ENCODE data around the gene GRID2IP.

The GRID2IP gene

DNA sequence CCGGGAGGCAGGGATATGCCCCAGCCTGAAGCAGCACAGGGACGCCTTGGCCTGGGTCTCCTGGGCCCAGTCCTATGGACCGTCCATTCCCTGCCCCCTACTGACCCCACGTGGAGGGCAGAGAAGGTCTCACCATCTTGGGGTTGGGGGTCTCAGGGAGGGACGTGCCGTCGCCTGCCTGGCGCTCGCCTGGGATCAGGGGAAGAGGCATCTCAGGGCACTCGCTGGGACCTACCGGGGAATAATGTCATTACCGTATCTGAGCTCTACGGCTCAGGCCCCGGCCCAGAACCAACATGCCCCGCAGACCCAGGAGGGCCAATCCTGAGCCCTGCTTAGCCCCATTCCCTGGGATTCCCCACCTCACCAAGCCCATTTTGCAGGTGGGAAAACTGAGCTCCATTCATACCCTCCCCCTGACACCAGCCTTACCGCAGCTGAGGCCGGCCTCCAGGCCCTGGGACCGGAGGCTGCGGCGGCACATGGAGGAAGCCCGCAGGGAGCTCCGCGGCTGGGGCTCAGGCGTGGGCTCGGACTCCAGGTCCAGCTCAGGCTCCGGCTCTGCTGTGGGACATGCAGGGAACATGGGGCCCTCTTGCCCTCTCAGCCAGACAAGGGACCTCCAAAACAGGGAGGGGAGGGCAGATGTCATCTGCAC lies 40.7 kb downstream of the GRID2IP start (continued):
- TF ChIP-seq OSR2 (tag by site-specific recombination; IDR thresholded peaks at IDR 0.05) = no peak
- TF ChIP-seq HOXC10 (CRISPR knock-in tag; IDR thresholded peaks at IDR 0.05) = no peak
- TF ChIP-seq, protein P1, sequence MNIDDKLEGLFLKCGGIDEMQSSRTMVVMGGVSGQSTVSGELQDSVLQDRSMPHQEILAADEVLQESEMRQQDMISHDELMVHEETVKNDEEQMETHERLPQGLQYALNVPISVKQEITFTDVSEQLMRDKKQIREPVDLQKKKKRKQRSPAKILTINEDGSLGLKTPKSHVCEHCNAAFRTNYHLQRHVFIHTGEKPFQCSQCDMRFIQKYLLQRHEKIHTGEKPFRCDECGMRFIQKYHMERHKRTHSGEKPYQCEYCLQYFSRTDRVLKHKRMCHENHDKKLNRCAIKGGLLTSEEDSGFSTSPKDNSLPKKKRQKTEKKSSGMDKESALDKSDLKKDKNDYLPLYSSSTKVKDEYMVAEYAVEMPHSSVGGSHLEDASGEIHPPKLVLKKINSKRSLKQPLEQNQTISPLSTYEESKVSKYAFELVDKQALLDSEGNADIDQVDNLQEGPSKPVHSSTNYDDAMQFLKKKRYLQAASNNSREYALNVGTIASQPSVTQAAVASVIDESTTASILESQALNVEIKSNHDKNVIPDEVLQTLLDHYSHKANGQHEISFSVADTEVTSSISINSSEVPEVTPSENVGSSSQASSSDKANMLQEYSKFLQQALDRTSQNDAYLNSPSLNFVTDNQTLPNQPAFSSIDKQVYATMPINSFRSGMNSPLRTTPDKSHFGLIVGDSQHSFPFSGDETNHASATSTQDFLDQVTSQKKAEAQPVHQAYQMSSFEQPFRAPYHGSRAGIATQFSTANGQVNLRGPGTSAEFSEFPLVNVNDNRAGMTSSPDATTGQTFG (tag by site-specific recombination; IDR thresholded peaks at IDR 0.05; ENCODE audit: borderline replicate concordance) = no peak

DNA sequence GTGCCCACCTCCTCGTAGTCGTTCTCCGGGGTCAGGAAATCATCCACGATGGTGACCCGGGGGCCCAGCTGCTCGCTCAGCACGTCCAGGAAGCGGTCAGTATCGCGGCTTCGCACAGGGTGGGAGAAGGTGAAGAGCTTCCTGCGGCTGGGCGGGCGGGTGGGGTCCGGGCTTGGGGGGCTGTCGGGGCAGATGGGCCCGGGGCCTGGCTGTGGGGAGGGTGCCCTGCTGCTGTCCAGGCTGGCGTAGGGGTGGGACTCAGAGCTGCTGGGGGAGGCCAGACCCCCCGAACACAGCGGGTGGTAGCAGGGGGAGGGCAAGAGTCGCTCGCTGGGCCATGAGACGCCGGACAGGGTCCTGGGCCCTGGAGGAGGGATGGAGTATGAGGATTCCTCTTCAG lies 42.3 kb downstream of the GRID2IP start:
- Histone ChIP-seq H3K4me1 (ENCODE audit: control insufficient read depth, insufficient read depth, low read length) (no peaks in the 10 kb centered on the region), H3K36me3 (ENCODE audit: control insufficient read depth in 2 of 2, insufficient read depth in 1 of 2, low read length in 2 of 2) (no peaks in the 10 kb centered on the region), H3K9me3 (ENCODE audit: control insufficient read depth, insufficient read depth, low read depth, low read length) (no peaks in the 10 kb centered on the region), H3K27ac (ENCODE audit: extremely low read depth, low read depth, low read length) (no peak overlapping the region), H3K4me3 (ENCODE audit: low read depth, low read length) (no peak overlapping the region)
- ChIA-PET CTCF (no interaction called here), POLR2A (no interaction called here)
- TF ChIP-seq ZNF837 (tag by site-specific recombination; IDR thresholded peaks at IDR 0.05) = no peak
- no peak for TF ChIP-seq ZNF121 (tag by site-specific recombination; IDR thresholded peaks at IDR 0.05)
- TF ChIP-seq, protein P2, sequence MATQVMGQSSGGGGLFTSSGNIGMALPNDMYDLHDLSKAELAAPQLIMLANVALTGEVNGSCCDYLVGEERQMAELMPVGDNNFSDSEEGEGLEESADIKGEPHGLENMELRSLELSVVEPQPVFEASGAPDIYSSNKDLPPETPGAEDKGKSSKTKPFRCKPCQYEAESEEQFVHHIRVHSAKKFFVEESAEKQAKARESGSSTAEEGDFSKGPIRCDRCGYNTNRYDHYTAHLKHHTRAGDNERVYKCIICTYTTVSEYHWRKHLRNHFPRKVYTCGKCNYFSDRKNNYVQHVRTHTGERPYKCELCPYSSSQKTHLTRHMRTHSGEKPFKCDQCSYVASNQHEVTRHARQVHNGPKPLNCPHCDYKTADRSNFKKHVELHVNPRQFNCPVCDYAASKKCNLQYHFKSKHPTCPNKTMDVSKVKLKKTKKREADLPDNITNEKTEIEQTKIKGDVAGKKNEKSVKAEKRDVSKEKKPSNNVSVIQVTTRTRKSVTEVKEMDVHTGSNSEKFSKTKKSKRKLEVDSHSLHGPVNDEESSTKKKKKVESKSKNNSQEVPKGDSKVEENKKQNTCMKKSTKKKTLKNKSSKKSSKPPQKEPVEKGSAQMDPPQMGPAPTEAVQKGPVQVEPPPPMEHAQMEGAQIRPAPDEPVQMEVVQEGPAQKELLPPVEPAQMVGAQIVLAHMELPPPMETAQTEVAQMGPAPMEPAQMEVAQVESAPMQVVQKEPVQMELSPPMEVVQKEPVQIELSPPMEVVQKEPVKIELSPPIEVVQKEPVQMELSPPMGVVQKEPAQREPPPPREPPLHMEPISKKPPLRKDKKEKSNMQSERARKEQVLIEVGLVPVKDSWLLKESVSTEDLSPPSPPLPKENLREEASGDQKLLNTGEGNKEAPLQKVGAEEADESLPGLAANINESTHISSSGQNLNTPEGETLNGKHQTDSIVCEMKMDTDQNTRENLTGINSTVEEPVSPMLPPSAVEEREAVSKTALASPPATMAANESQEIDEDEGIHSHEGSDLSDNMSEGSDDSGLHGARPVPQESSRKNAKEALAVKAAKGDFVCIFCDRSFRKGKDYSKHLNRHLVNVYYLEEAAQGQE (tag by site-specific recombination; IDR thresholded peaks at IDR 0.05) = no peak
- TF ChIP-seq, protein P3, sequence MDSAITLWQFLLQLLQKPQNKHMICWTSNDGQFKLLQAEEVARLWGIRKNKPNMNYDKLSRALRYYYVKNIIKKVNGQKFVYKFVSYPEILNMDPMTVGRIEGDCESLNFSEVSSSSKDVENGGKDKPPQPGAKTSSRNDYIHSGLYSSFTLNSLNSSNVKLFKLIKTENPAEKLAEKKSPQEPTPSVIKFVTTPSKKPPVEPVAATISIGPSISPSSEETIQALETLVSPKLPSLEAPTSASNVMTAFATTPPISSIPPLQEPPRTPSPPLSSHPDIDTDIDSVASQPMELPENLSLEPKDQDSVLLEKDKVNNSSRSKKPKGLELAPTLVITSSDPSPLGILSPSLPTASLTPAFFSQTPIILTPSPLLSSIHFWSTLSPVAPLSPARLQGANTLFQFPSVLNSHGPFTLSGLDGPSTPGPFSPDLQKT (IDR thresholded peaks at IDR 0.05; ENCODE audit: borderline replicate concordance, low read depth, low read length) = no peak
- no peak for TF ChIP-seq ZNF366 (tag by site-specific recombination; conservative IDR thresholded peaks at IDR 0.05)
- TF ChIP-seq, protein P4, sequence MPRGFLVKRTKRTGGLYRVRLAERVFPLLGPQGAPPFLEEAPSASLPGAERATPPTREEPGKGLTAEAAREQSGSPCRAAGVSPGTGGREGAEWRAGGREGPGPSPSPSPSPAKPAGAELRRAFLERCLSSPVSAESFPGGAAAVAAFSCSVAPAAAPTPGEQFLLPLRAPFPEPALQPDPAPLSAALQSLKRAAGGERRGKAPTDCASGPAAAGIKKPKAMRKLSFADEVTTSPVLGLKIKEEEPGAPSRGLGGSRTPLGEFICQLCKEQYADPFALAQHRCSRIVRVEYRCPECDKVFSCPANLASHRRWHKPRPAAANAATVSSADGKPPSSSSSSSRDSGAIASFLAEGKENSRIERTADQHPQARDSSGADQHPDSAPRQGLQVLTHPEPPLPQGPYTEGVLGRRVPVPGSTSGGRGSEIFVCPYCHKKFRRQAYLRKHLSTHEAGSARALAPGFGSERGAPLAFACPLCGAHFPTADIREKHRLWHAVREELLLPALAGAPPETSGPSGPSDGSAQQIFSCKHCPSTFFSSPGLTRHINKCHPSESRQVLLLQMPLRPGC (tag by site-specific recombination; IDR thresholded peaks at IDR 0.05) = no peak
- TF ChIP-seq ZNF211 (tag by site-specific recombination; IDR thresholded peaks at IDR 0.05; ENCODE audit: low read depth) = no peak

DNA sequence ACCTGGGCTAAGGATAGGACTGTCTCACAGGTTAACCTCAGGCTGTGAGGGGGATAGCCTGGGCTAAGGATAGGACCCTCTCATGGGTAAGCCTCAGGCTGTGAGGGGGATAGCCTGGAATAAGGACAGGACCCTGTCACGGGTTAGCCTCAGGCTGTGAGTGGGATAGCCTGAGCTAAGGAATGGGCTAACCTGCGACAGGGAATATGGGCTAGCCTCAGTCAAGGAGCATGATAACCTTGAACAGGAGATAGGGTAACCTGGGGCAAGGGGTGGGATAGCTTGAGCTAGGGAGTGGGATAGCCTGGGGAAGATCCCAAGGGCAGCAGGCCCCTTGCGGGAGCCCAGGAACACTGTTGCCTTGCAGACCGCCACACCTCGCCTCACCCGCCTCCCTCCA lies 42.7 kb downstream of the GRID2IP start:
- no peak overlapping the region for H3K27ac ChIP-seq (ENCODE audit: extremely low read depth, low read depth, low read length)
- POLR2A ChIA-PET = no interaction called here
- CTCF ChIA-PET = no interaction called here
- H3K9me3 ChIP-seq (ENCODE audit: control insufficient read depth, insufficient read depth, low read depth, low read length) = no peaks in the 10 kb centered on the region
- H3K4me3 ChIP-seq (ENCODE audit: low read depth, low read length) = no peak overlapping the region
- H3K4me1 ChIP-seq (ENCODE audit: control insufficient read depth, insufficient read depth, low read length) = no peaks in the 10 kb centered on the region
- no peaks in the 10 kb centered on the region for H3K36me3 ChIP-seq (ENCODE audit: control insufficient read depth in 2 of 2, insufficient read depth in 1 of 2, low read length in 2 of 2)
- TF ChIP-seq, protein P5, sequence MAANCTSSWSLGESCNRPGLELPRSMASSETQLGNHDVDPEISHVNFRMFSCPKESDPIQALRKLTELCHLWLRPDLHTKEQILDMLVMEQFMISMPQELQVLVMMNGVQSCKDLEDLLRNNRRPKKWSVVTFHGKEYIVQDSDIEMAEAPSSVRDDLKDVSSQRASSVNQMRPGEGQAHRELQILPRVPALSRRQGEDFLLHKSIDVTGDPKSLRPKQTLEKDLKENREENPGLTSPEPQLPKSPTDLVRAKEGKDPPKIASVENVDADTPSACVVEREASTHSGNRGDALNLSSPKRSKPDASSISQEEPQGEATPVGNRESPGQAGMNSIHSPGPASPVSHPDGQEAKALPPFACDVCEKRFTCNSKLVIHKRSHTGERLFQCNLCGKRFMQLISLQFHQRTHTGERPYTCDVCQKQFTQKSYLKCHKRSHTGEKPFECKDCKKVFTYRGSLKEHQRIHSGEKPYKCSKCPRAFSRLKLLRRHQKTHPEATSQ (tag by site-specific recombination; IDR thresholded peaks at IDR 0.05) = 0 out of 2 replicates have a peak, but pooled peaks have one; percentile 38
- TF ChIP-seq ZNF433 (tag by site-specific recombination; IDR thresholded peaks at IDR 0.05; ENCODE audit: low read depth) = no peak

Measured in HEK293 (cell line).